ENCODE data around the gene EIF5. TPM values are rescaled to one million over a fixed set of nuclear protein-coding genes. Genes with fewer than 3 reads are reported as not detected.

Gene EIF5
- total and polyA plus RNA-seq, 11 donors, result 38.1 to 304 (median 255) TPM

DNA sequence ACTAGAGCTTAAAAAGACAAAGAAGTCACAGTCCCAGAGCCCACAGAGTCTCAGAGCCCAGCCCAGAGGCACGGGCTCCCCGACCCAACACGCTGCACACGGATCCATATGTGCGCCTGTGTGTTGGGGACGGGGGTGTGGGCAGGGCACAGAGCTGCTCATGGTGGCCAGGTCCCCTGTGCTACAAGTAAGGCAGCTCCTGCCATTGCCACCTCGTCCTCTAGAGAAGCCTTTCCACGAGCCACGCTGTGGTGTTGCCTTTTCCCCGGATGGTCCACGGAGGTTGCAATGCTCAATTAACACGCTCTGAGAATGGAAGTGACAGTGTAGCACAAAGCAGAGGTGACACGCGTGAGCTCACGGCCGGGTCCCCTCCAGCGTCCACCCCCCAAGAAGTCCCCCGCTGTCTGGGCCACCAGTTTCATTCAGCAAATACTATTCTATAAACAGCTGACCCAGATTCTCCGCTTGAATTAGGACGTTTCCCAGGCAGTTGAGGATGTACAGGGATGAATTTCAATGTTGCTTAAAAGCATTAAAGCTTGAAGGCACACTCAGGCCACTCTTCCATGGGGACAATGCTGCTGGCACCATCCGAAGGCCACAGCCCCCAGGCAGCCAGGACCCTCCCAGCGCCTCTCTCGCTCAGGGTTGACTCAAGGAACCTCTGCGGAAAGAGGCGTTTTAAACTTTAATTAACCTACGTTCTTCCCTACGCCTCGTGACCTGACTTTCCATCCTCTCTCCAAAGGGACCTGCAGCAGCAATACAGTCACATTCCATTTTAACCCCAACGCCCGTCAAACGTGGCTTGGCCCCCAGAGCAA lies 22.7 kb upstream of the EIF5 start:
- ATAC-seq (no peak), DNase-seq (no peak)
- Histone ChIP-seq H3K27ac (no peak overlapping the region), H3K4me3 (no peak overlapping the region), H3K4me1 (peaks cover 0 to 11% (median 0%) of the 10 kb centered on the region in 12 donors), H3K36me3 (no peaks in the 10 kb centered on the region), H3K27me3 (peaks cover 0 to 3% (median 0%) of the 10 kb centered on the region in 9 donors), H3K9me3 (peaks cover 0 to 6% (median 0%) of the 10 kb centered on the region in 12 donors)
- 87 to 92% (median 89%) methylated on average over 31 of the region's 31 CpGs for WGBS, 4 donors
- TF ChIP-seq, protein P1, sequence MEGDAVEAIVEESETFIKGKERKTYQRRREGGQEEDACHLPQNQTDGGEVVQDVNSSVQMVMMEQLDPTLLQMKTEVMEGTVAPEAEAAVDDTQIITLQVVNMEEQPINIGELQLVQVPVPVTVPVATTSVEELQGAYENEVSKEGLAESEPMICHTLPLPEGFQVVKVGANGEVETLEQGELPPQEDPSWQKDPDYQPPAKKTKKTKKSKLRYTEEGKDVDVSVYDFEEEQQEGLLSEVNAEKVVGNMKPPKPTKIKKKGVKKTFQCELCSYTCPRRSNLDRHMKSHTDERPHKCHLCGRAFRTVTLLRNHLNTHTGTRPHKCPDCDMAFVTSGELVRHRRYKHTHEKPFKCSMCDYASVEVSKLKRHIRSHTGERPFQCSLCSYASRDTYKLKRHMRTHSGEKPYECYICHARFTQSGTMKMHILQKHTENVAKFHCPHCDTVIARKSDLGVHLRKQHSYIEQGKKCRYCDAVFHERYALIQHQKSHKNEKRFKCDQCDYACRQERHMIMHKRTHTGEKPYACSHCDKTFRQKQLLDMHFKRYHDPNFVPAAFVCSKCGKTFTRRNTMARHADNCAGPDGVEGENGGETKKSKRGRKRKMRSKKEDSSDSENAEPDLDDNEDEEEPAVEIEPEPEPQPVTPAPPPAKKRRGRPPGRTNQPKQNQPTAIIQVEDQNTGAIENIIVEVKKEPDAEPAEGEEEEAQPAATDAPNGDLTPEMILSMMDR (IDR thresholded peaks at IDR 0.05), result no peak
- no peak for TF ChIP-seq POLR2A (IDR thresholded peaks at IDR 0.05)
- intact Hi-C loops (cut with DNase I), result no loop called here

DNA sequence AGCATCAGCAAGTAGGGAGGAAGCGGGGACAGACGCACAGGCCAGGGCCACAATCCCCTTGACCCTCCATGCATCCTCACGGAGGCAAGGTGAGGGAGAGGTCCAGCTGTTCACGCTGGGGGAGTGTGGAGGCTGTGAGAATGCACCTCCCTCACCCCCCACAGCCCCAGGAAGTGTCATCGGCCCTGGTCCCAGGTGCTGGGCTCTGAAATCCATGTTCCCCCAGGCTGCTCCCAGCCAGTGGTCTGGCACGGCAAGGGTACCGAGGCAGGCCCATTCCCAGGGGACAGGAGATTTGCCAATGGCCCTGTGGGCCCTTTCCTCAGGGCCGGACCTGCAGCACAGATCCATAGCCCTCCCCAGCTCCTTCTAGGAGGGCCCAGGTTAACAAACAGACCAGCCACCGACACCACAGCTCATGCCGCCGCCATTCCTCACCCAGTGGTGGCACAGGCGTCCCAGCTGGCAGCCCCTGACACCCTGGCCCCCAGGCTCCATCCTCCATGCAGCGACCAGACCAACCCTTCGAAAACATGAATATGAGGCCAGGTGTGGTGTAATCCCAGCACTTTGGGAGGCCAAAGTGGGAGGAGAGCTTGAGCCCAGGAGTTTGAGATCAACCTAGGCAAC lies 21.9 kb upstream of the EIF5 start:
- WGBS, 4 donors, result 87 to 93% (median 90%) methylated on average over 11 to 14 of the region's 14 CpGs
- no peak overlapping the region for H3K27ac ChIP-seq
- H3K9me3 ChIP-seq, result no peaks in the 10 kb centered on the region
- peaks cover 0 to 11% (median 0%) of the 10 kb centered on the region in 12 donors for H3K4me1 ChIP-seq
- no peaks in the 10 kb centered on the region for H3K36me3 ChIP-seq
- DNase-seq, result no peak
- H3K4me3 ChIP-seq, result no peak overlapping the region
- H3K27me3 ChIP-seq, result peaks cover 0 to under 1% (median 0%) of the 10 kb centered on the region in 9 donors
- intact Hi-C loops (cut with DNase I), result no loop called here
- ATAC-seq, result no peak
- TF ChIP-seq POLR2A (IDR thresholded peaks at IDR 0.05), result no peak
- TF ChIP-seq, protein P1 (IDR thresholded peaks at IDR 0.05), result no peak

DNA sequence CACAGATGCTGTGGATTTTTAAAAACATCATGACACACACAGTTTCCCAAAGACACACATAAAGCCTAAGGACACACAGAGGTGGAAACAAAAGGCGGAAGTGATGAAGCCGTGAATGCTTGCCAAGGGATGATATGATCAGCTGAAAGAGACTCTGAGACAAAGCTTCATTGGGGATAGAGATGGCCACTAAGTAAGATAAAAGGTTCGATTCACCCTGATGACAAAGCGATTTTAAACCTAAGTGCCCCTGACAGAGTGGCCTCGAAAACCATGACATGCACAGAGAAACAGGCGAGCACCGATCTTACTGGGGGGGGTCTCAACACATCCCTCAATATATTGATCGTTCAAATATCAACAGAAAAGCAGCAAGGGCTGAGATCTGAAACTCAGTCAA lies 20.3 kb upstream of the EIF5 start:
- Histone ChIP-seq H3K36me3 (no peaks in the 10 kb centered on the region), H3K9me3 (no peaks in the 10 kb centered on the region), H3K4me1 (peaks cover 0 to 11% (median 0%) of the 10 kb centered on the region in 12 donors), H3K27ac (no peak overlapping the region), H3K4me3 (no peak overlapping the region), H3K27me3 (peaks cover 0 to under 1% (median 0%) of the 10 kb centered on the region in 9 donors)
- TF ChIP-seq POLR2A (IDR thresholded peaks at IDR 0.05), result no peak
- TF ChIP-seq, protein P1 (IDR thresholded peaks at IDR 0.05), result no peak
- 62 to 70% (median 66%) methylated on average over 8 of the region's 8 CpGs for WGBS, 4 donors
- intact Hi-C loops (cut with DNase I), result no loop called here
- DNase-seq, result no peak
- ATAC-seq, result no peak

Data from heart left ventricle (tissue), 16 donors.